ENCODE results near the gene ZNF438.
"Not testable (repeated sequence)": the region's sequence is repeated elsewhere in the genome, so short reads cannot be mapped to it uniquely, and the experiment has no call there.

The ZNF438 gene

GRCh38 chr10:30902621-30903396, 128.9 kb downstream of the ZNF438 start:
- H3K27ac ChIP-seq, result no peak overlapping the region
- TF ChIP-seq ZFX (IDR thresholded peaks at IDR 0.05) (no peak), CTCF (conservative IDR thresholded peaks at IDR 0.05) (no peak)

- H3K27ac ChIP-seq, result not testable (repeated sequence)
Observed at GRCh38 chr10:30901487-30901886, 130.2 kb downstream of the ZNF438 start.

- TF ChIP-seq ZFX (IDR thresholded peaks at IDR 0.05) (no peak), CTCF (conservative IDR thresholded peaks at IDR 0.05) (no peak)
Observed at GRCh38 chr10:30898964-30899363, 132.7 kb downstream of the ZNF438 start.

DNA sequence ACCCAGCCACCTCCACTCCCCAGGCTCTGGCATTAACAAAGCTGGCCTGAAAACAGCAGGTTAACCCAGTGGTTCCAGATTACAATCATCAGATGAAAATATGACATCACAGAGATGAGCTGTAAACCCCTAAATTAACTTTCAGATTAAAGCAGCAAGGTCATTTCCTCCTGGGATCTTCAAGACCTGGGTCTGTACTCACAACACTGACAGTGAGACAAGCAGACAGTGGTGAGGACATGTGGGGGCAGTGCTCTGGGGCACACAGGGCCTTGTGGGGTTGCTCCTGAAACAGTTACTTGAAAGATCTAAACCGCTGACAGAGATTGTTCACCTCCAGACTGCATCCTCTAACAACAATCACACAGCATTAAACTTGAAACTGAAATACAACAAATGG, 134.1 kb downstream of the ZNF438 start:
- TF ChIP-seq CTCF (conservative IDR thresholded peaks at IDR 0.05) (no peak), ZFX (IDR thresholded peaks at IDR 0.05) (no peak)
- no peak overlapping the region for H3K27ac ChIP-seq

More at GRCh38 chr10:30898964-30899363, 132.7 kb downstream of the ZNF438 start:
- no peak overlapping the region for H3K27ac ChIP-seq

DNA sequence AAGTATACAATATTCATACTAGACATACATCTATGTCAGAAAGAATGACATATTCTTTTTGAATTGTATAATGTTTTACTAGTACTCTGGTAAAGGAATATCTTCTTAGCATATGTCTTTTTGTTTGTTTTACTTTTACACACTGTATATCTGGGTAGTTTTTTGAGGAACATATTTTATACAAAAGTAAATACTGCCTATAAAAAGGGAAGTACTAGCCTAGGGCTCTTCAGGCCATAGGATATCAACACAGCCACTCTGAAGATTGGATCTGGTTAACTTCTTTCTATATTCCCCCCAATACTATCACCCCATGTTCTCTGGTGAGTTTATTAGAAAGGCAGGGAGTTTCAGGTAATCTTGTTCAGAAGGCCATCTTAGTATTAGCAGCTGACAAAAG, 134.6 kb downstream of the ZNF438 start:
- H3K27ac ChIP-seq, result no peak overlapping the region
- TF ChIP-seq ZFX (IDR thresholded peaks at IDR 0.05), result no peak
- TF ChIP-seq CTCF (conservative IDR thresholded peaks at IDR 0.05), result no peak

- no peak overlapping the region for H3K27ac ChIP-seq
- TF ChIP-seq ZFX (IDR thresholded peaks at IDR 0.05) (no peak), CTCF (conservative IDR thresholded peaks at IDR 0.05) (no peak)
Observed at GRCh38 chr10:30894221-30894620, 137.4 kb downstream of the ZNF438 start.

GRCh38 chr10:30893208-30893607, 138.5 kb downstream of the ZNF438 start:
- no peak overlapping the region for H3K27ac ChIP-seq
- no peak for TF ChIP-seq CTCF (conservative IDR thresholded peaks at IDR 0.05)
- no peak for TF ChIP-seq ZFX (IDR thresholded peaks at IDR 0.05)

- no peak overlapping the region for H3K27ac ChIP-seq
- TF ChIP-seq ZFX (IDR thresholded peaks at IDR 0.05) (no peak), CTCF (conservative IDR thresholded peaks at IDR 0.05) (no peak)
Observed at GRCh38 chr10:30887839-30888238, 143.8 kb downstream of the ZNF438 start.
